NCI-H1694 (cell line): ENCODE results near the gene ASIC2.

Experiments
- DNase-seq: peaks from one replicate; lab custom pipeline; 2025; lab: John Stamatoyannopoulos, UW

Gene ASIC2

DNA sequence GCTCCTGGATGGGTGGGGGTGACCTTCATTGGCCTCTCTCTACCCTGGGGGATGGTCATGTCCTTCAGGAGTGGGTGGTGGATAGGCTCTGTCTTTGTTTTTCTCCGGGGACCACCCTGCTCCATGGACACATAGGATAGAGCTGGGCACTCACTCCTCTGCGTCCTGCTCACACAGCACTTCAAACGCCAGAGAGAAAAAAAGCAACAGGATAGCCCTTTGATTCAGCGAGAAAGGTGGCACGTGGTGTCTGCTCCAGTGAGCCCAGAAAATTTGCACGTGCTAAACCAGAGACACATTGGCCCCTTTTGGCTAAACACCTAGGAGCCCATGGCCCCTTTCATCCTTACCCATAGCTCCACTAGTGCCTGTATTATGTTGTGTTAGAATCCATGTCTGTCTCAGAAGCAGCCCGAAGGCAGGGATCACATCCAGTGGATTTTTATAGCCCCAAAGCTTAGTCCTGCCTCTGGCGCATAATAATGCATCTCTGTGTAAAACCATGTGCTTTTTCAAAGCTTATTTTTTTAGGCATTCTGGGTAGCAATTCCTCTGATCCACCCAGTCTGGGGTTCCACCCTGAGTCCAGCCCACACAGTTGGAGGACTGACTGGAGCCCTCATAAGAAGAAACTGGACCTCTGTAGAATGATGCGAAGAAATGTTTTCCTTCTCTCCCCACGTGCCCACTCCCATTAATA, 90.1 kb downstream of the ASIC2 start:
- no peak for DNase-seq

DNA sequence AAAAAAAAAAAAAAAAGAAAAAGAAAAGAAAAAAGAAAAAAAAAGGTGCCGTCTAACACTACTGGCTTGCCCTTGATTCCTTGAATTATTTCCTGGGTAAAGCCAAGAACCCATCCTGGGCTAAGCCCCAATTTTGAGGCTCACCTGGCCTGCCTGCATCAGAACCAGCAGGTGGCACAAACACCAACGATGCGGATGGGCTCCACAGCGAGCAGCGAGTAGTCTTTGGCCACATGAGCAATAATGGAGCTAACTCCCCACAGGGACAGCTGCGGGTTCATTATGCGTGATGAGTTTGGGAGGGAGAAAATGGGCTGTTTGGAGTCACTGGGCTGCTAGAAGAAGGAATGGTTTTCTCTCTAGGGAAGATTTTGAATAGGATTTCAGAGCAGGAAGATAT, 91.1 kb downstream of the ASIC2 start:
- DNase-seq: no peak

- no peak for DNase-seq
These were observed 91.8 kb downstream of the ASIC2 start for GRCh38 chr17:33201283-33201682.

DNA sequence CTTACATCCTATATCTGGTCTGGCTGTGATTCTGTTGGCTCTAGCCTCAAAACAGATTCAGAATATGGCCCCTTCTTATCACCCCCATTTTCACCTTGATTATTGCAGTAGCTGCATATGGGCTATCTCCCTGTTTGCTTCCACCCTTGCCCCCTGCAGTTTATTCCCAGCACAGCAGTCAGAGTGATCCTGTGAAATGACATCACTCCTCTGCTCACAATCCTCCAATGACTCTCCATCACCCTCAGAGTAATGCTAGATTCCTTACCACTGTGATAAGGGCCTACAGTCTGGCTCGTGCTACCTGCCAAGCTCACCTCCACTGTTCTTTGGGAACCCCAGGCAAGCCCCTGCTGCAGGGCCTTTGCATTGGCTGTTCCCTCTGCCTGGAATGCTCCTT, 92.5 kb downstream of the ASIC2 start:
- no peak for DNase-seq

DNA sequence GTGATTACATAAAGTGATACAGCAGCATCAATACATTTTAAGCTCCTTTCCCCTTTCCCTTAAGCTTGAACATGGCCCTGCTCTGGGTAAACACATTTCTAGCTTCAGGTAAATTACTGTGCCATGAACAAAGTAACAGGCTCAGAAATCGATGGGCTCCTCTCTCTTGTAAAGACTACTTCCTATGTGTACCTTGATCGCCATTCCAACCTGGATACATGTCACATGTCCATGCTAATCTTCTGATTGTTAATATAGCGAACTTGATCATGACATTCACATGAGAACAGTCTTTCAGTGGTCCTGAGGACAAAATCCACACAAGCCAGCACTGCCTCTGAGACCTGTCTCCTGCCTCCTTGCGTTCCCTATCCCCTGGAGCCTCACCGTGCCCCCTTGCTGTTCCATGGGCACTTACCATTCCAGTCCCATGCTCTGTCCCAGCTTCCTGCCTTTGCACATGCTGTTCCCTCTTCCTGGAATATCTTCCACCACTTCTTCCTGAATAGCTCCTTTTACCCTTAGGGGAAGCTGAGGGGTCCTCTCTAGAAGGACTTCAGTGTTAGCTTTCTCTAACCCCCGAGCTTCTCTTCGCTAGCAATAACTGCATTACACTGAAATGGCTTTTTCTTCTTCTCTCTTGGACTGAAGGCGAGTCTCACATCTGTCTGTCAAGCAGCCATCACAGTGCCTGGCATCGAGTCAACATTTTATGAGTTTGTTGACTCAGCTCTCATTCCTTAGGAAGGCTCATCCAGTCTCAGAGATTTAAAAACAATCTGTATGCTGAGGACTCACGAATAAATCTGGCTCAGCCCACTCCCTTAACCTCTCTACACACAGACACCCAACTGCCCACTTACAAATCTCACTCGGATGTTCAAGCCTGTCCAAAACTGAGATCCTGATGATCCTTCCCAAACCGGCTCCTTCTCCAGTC, 93.3 kb downstream of the ASIC2 start:
- DNase-seq: no peak

GRCh38 chr17:33198954-33199353, 94.1 kb downstream of the ASIC2 start:
- DNase-seq: no peak

GRCh38 chr17:33197342-33197741, 95.8 kb downstream of the ASIC2 start:
- DNase-seq: no peak

DNA sequence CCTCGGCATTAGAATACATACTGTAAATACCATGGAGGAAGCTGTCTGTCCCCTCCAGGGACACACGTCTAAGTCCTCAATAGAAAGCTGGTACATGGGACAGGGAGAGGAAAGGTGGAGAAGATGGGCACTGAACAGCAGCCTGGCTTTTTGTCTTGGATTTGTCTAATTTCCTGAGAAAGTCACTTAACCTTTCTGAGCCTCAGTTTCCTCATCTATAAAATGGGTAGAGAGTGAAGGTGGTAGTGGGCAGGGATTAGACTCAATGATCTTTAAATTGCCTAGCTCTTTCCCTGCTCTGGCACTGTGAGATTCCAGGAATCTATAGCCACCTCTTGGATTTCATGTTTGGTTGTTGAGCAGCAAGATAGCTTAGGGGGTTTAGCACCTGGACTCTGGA, 96.2 kb downstream of the ASIC2 start:
- DNase-seq: no peak

DNA sequence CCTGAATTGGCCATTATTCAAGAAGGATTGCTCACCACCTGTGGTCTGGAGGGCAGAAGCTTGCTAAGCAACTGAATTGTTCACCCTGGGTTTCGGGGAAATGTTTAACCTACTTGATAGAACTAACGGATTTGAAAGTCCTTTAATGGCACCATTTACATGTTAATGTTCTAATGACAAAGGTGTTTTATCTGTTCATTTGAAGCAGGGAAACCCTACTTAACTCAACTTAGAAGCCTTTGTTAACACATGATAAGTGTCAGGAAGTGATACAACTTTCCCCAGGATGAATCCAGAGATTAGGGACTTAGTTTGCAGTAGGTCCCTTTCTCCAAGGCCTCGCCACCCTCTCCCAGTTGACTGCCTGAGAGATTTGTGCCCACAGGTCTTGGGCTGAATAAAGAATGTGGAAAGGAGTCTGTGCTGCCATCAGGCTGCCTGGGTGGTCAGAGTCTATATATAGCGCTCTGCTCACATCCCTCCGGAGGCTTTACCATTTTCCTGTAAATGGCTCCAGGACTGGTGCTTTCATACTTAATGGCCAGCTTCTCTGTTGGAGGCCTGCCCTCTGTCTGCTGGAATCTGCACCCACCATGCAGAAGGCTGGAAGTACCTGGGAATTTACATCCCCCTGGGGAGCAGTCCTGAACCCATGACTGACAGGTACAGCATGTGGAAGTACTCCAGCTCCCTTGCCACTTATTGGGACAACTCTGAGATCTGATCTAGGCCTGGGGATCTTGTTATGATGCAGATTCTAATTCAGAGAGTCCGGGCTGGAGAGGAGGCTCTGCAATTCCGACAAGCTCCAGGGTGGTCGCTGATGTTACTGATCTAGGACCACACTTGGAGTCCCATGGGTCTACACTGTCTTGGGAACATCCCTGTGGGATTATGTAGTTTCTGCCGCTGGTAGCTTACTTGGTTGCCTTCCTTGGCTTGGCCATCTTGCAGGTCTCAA, 99.9 kb downstream of the ASIC2 start:
- no peak for DNase-seq

- no peak for DNase-seq
These were observed 109.5 kb downstream of the ASIC2 start for GRCh38 chr17:33183487-33184026.

- DNase-seq: no peak
These were observed 113.9 kb downstream of the ASIC2 start for GRCh38 chr17:33179151-33179550.

DNA sequence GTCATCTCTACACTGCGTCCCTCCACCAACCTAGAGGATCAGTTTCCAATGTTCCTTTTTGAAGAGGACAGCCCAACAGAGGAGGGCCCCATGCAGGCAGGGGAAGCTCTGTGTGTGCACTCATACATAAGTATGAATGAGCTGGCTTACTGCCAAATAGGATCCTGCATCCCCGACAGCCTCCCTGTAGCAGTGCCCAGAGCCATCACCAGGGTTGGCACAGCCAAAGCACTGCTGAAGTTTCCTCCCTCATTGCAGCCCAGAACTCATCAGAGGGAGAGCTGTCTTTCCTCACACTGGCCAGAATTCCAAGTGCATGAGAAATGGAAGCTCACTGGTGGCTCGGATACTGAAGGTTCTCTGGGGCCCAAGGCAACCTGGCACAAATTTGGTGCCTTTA, 114.4 kb downstream of the ASIC2 start:
- DNase-seq: no peak

DNA sequence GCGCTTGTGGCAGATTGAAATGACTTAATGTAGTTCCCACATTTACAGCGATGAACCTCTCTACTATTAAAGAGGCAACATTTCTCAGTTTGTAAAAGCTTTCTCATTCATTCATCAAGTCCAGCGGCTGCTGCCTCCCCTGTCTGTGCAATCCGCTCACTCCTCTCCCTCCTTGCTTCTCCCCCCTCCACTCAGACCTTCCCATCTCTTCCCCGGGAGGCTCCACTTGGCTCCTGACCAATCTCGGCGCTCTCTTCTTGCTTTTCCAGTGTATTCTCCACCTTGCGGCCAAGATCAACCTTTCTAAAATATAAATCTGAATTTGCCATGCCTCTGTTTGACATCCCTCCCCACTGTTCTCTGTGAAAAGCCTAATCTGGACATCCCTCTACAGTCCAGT, 117.5 kb downstream of the ASIC2 start:
- DNase-seq: no peak

GRCh38 chr17:33171931-33172330, 121.2 kb downstream of the ASIC2 start:
- no peak for DNase-seq

DNA sequence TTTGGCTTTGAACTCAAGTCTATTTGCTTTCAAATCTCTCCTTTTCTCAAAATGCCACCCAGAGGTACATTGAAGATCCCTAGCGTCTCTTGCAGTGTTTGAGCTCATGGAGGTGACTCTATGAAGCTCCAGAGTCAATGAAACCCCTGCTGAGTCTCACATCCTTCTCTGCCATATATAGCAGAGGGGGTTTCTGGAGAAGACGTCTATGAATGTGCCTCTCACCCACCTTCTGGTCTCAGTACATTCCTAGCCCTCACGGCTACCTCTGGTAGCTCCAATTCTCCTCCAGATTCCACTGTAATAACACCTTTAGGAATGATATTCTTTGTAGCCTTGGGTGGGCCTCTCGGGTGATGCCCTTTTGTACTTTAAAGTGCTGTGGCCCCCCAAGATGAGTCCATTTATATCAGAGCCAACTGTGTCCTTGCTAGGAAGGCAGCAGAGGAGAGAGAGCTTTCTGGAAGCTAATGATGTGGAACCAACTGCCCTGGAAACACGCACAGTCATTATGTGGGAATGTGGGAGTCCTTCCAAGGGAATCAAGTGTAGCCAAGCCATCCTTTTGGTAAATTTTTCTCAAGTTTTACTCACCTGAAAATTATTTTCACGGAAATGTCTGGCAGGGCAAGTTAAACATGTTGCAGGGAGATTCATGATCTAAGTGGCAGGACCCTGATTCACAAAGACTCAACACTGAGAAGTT, 123.4 kb downstream of the ASIC2 start:
- DNase-seq: no peak

DNA sequence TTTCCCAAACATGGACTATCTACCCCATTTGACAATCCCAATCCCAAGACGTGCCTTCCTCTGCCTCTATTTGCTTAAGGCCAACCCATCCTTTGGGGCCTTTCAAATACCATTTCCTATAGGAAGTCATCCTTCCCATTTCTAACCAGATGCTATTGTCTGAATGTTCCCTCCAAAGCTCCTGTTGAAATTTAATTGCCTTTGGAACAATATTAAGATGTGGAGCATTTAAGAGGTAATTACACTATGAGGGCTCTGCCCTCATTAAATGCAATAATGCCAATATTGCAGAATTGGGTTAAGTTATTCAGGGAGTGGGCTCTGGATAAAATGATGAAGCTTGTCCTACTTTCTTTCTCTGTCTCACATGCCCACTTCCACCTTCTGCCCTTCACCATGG, 125.4 kb downstream of the ASIC2 start:
- DNase-seq: no peak

DNA sequence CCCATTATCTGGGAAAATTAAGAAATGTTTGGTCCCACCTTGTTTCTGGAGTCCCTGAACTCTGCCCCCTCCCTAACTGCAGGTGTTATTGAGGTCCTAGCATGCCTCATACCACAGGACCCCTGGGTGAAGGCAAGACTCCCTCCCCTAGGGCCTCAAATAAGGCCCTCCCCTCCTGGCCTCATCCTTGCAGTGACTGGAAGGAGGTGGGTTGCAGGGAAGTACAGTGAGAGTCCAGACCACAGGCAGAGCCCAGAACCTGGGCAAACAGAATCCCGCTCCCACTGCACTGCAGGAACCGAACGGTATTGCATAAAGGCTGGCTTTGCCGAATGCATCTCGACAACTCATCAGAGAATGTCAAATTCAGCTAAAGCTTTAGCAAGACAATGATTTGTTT, 126.6 kb downstream of the ASIC2 start:
- DNase-seq: no peak

DNA sequence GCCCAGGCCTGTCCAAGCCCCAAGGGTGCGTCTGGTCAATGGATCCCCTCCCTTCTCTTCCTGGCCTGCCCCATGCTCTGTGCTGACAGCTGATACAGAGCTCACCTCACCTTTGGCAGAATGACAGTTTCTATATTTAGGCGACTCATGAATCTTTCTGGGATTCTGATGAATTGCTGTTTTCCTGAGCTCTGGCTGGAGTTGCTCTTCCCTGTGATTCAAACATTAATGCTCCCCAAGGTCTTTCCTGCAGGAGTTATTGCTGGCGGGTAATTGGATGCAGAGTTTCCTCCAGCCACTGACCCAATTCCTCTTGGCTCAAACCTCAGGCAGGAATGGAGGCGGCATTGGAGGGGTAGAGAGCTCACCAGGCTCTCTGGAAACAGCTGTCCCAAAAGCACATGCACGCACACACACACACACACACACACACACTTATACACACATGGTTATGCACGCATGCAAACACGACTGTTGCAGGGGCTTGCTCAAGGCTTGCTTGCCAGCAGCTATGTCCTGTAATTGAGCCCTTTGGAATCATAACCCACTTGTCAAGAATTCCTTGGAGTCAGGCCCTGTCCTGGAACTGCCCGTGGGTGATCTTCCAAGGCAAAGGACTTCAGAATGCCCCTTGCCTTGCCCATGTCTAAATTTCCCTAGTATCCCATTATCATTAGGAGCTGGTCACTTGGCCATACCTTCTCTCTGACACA, 128.8 kb downstream of the ASIC2 start:
- no peak for DNase-seq

GRCh38 chr17:33163533-33164168, 129.4 kb downstream of the ASIC2 start:
- no peak for DNase-seq

GRCh38 chr17:33154869-33155455, 138.1 kb downstream of the ASIC2 start:
- no peak for DNase-seq
